Activated CD4-positive, alpha-beta T cell treated with anti-CD3 and anti-CD28 coated beads, Interleukin-2, amount 10 ng/mL, durations not matched to agents 7 days and 5 days (primary cell): Measurements from ENCODE around the gene DAB2IP. TPM values are rescaled to one million over a fixed set of nuclear protein-coding genes. Genes with fewer than 3 reads are reported as not detected.

Experiments used
- CTCF ChIA-PET: fragments of 350-600 bp; sonication (Branson Sonifier 250); formaldehyde crosslinking; loops from one replicate; lab custom pipeline; 2021; ENCODE audit warnings: antibody characterized with exemption; lab: Charles Lee
- POLR2A ChIA-PET: fragments of 350-600 bp; sonication (Branson Sonifier 250); formaldehyde crosslinking; loops from one replicate; lab custom pipeline; 2021; ENCODE audit warnings: antibody characterized with exemption; lab: Charles Lee
- DNase-seq: peaks from one replicate; pipeline ENCODE4 v3.0.0-alpha.2; 2020
- H3K27ac Mint-ChIP-seq: one replicate; pipeline ENCODE4 v1.8.0; 2021; ENCODE audit warnings: mild to moderate bottlenecking, moderate library complexity, mixed read lengths
- H3K27me3 Mint-ChIP-seq: one replicate; pipeline ENCODE4 v1.8.0; 2021; ENCODE audit warnings: mixed read lengths
- H3K36me3 Mint-ChIP-seq: one replicate; pipeline ENCODE4 v1.8.0; 2021; ENCODE audit warnings: low read depth, mixed read lengths
- H3K4me1 Mint-ChIP-seq: one replicate; pipeline ENCODE4 v1.8.0; 2021; ENCODE audit warnings: mixed read lengths
- H3K4me3 Mint-ChIP-seq: one replicate; pipeline ENCODE4 v1.8.0; 2021; ENCODE audit warnings: mild to moderate bottlenecking, moderate library complexity, mixed read lengths
- H3K9me3 Mint-ChIP-seq: one replicate; pipeline ENCODE4 v1.8.0; 2021; ENCODE audit warnings: mixed read lengths
- total RNA-seq, 2 experiments: library from RNA; stranded (reverse); gene quantifications; one replicate each; pipeline ENCODE4 v1.2.3, GENCODE V29; 2021

Gene DAB2IP
- total RNA-seq, 2 experiments from 2014 or later, result not detected

- POLR2A ChIA-PET, result no interaction called here
- no peaks in the 10 kb centered on the region for H3K4me1 Mint-ChIP-seq
- no peaks in the 10 kb centered on the region for H3K36me3 Mint-ChIP-seq
- DNase-seq, result no peak
- H3K27me3 Mint-ChIP-seq, result peaks cover 12% of the 10 kb centered on the region
- H3K9me3 Mint-ChIP-seq, result peaks cover 6% of the 10 kb centered on the region
- no peak overlapping the region for H3K4me3 Mint-ChIP-seq
- CTCF ChIA-PET, result no interaction called here
- H3K27ac Mint-ChIP-seq, result no peak overlapping the region
Observed at GRCh38 chr9:121807069-121807822, 155.8 kb downstream of the DAB2IP start.

GRCh38 chr9:121807823-121808278, 156.4 kb downstream of the DAB2IP start:
- CTCF ChIA-PET, result no interaction called here
- POLR2A ChIA-PET, result no interaction called here
- H3K4me3 Mint-ChIP-seq, result no peak overlapping the region
- DNase-seq, result no peak
- no peaks in the 10 kb centered on the region for H3K4me1 Mint-ChIP-seq
- no peak overlapping the region for H3K27ac Mint-ChIP-seq
- peaks cover 11% of the 10 kb centered on the region for H3K27me3 Mint-ChIP-seq
- H3K36me3 Mint-ChIP-seq, result no peaks in the 10 kb centered on the region
- peaks cover 6% of the 10 kb centered on the region for H3K9me3 Mint-ChIP-seq

GRCh38 chr9:121808781-121809180, 157.3 kb downstream of the DAB2IP start:
- Mint-ChIP-seq H3K27ac (no peak overlapping the region), H3K36me3 (no peaks in the 10 kb centered on the region), H3K9me3 (peaks cover 6% of the 10 kb centered on the region), H3K27me3 (peaks cover 9% of the 10 kb centered on the region), H3K4me1 (no peaks in the 10 kb centered on the region), H3K4me3 (no peak overlapping the region)
- DNase-seq, result no peak
- POLR2A ChIA-PET, result no interaction called here
- CTCF ChIA-PET, result no interaction called here

- peaks cover 1% of the 10 kb centered on the region for H3K9me3 Mint-ChIP-seq
- POLR2A ChIA-PET, result no interaction called here
- H3K4me1 Mint-ChIP-seq, result no peaks in the 10 kb centered on the region
- H3K27ac Mint-ChIP-seq, result no peak overlapping the region
- no peak overlapping the region for H3K4me3 Mint-ChIP-seq
- CTCF ChIA-PET, result no interaction called here
- DNase-seq, result no peak
- no peaks in the 10 kb centered on the region for H3K36me3 Mint-ChIP-seq
- peaks cover 2% of the 10 kb centered on the region for H3K27me3 Mint-ChIP-seq
Observed at GRCh38 chr9:121809356-121810050, 158.1 kb downstream of the DAB2IP start.

- H3K27me3 Mint-ChIP-seq, result no peaks in the 10 kb centered on the region
- H3K4me3 Mint-ChIP-seq, result no peak overlapping the region
- no peaks in the 10 kb centered on the region for H3K36me3 Mint-ChIP-seq
- DNase-seq, result no peak
- no peaks in the 10 kb centered on the region for H3K9me3 Mint-ChIP-seq
- no peaks in the 10 kb centered on the region for H3K4me1 Mint-ChIP-seq
- no peak overlapping the region for H3K27ac Mint-ChIP-seq
- ChIA-PET POLR2A (no interaction called here), CTCF (no interaction called here)
Observed at GRCh38 chr9:121810489-121810888, 159.1 kb downstream of the DAB2IP start.

GRCh38 chr9:121811140-121811539, 159.7 kb downstream of the DAB2IP start:
- no peaks in the 10 kb centered on the region for H3K27me3 Mint-ChIP-seq
- H3K36me3 Mint-ChIP-seq, result no peaks in the 10 kb centered on the region
- CTCF ChIA-PET, result interaction anchor here (0.5 kb wide), 1 partner anchor 153 kb away, joined by 3 read pairs; no protein-coding TSS in a partner anchor
- no peaks in the 10 kb centered on the region for H3K9me3 Mint-ChIP-seq
- POLR2A ChIA-PET, result no interaction called here
- no peaks in the 10 kb centered on the region for H3K4me1 Mint-ChIP-seq
- H3K27ac Mint-ChIP-seq, result no peak overlapping the region
- DNase-seq, result no peak
- H3K4me3 Mint-ChIP-seq, result no peak overlapping the region

- no peak overlapping the region for H3K27ac Mint-ChIP-seq
- DNase-seq, result no peak
- no peaks in the 10 kb centered on the region for H3K36me3 Mint-ChIP-seq
- ChIA-PET CTCF (interaction anchor here (0.5 kb wide), 1 partner anchor 152 kb away, joined by 3 read pairs; no protein-coding TSS in a partner anchor), POLR2A (no interaction called here)
- no peaks in the 10 kb centered on the region for H3K27me3 Mint-ChIP-seq
- no peaks in the 10 kb centered on the region for H3K9me3 Mint-ChIP-seq
- H3K4me3 Mint-ChIP-seq, result no peak overlapping the region
- no peaks in the 10 kb centered on the region for H3K4me1 Mint-ChIP-seq
Observed at GRCh38 chr9:121811751-121812150, 160.3 kb downstream of the DAB2IP start.

GRCh38 chr9:121812159-121812735, 160.8 kb downstream of the DAB2IP start:
- CTCF ChIA-PET, result no interaction called here
- no peak for DNase-seq

GRCh38 chr9:121813519-121814210, 162.2 kb downstream of the DAB2IP start:
- Mint-ChIP-seq H3K4me1 (no peaks in the 10 kb centered on the region), H3K27ac (no peak overlapping the region), H3K27me3 (no peaks in the 10 kb centered on the region), H3K36me3 (no peaks in the 10 kb centered on the region), H3K4me3 (no peak overlapping the region), H3K9me3 (no peaks in the 10 kb centered on the region)
- CTCF ChIA-PET, result no interaction called here
- POLR2A ChIA-PET, result no interaction called here
- no peak for DNase-seq

More at GRCh38 chr9:121812159-121812735, 160.8 kb downstream of the DAB2IP start:
- POLR2A ChIA-PET, result no interaction called here
- Mint-ChIP-seq H3K4me3 (no peak overlapping the region), H3K27ac (no peak overlapping the region), H3K9me3 (no peaks in the 10 kb centered on the region), H3K27me3 (no peaks in the 10 kb centered on the region), H3K4me1 (no peaks in the 10 kb centered on the region), H3K36me3 (no peaks in the 10 kb centered on the region)

GRCh38 chr9:121814594-121814993, 163.2 kb downstream of the DAB2IP start:
- no peak for DNase-seq
- no peaks in the 10 kb centered on the region for H3K36me3 Mint-ChIP-seq
- H3K9me3 Mint-ChIP-seq, result no peaks in the 10 kb centered on the region
- POLR2A ChIA-PET, result no interaction called here
- no peak overlapping the region for H3K4me3 Mint-ChIP-seq
- no peaks in the 10 kb centered on the region for H3K4me1 Mint-ChIP-seq
- CTCF ChIA-PET, result no interaction called here
- H3K27ac Mint-ChIP-seq, result no peak overlapping the region
- no peaks in the 10 kb centered on the region for H3K27me3 Mint-ChIP-seq

- ChIA-PET POLR2A (no interaction called here), CTCF (no interaction called here)
- no peaks in the 10 kb centered on the region for H3K9me3 Mint-ChIP-seq
- no peak overlapping the region for H3K27ac Mint-ChIP-seq
- H3K36me3 Mint-ChIP-seq, result no peaks in the 10 kb centered on the region
- no peak for DNase-seq
- H3K4me3 Mint-ChIP-seq, result no peak overlapping the region
- H3K4me1 Mint-ChIP-seq, result no peaks in the 10 kb centered on the region
- no peaks in the 10 kb centered on the region for H3K27me3 Mint-ChIP-seq
Observed at GRCh38 chr9:121815084-121815483, 163.7 kb downstream of the DAB2IP start.

- no peaks in the 10 kb centered on the region for H3K36me3 Mint-ChIP-seq
- H3K27me3 Mint-ChIP-seq, result no peaks in the 10 kb centered on the region
- H3K27ac Mint-ChIP-seq, result no peak overlapping the region
- no peak overlapping the region for H3K4me3 Mint-ChIP-seq
- H3K9me3 Mint-ChIP-seq, result no peaks in the 10 kb centered on the region
- H3K4me1 Mint-ChIP-seq, result no peaks in the 10 kb centered on the region
- CTCF ChIA-PET, result no interaction called here
- POLR2A ChIA-PET, result no interaction called here
- no peak for DNase-seq
Observed at GRCh38 chr9:121815546-121816448, 164.4 kb downstream of the DAB2IP start.
